Fibroblast of lung (primary cell): ENCODE data around the gene THY1. TPM values are rescaled to one million over a fixed set of nuclear protein-coding genes. Genes with fewer than 3 reads are reported as not detected.
A peak's percentile ranks its signal among the peaks of the same experiment; 100 is the strongest.

Source experiments
- DNase-seq, 2 donors: peaks; one replicate each; pipeline versions ENCODE4 v3.0.0 to v3.0.0-alpha.2; 2010; ENCODE audit warnings: low read depth in 2 of 2
- H2AFZ ChIP-seq: 2 replicates; pipeline ENCODE4 v1.5.1; 2012; ENCODE audit warnings: low read length, control low read depth, inconsistent platforms
- H3K27ac ChIP-seq: 2 replicates; pipeline ENCODE4 v1.5.1; 2011; ENCODE audit warnings: low read length, control low read depth; ENCODE audit not compliant: insufficient read depth
- H3K27me3 ChIP-seq: 2 replicates; pipeline ENCODE4 v1.5.1; 2011; ENCODE audit warnings: mild to moderate bottlenecking, low read length; ENCODE audit not compliant: control insufficient read depth, insufficient read depth
- H3K36me3 ChIP-seq: 2 replicates; pipeline ENCODE4 v1.5.1; 2011; ENCODE audit warnings: low read length; ENCODE audit not compliant: control insufficient read depth, insufficient read depth
- H3K4me1 ChIP-seq: 2 replicates; pipeline ENCODE4 v1.5.1; 2011; ENCODE audit warnings: low read length; ENCODE audit not compliant: control insufficient read depth, insufficient read depth; ENCODE audit errors: extremely low read depth
- H3K4me2 ChIP-seq: 2 replicates; pipeline ENCODE4 v1.5.1; 2011; ENCODE audit warnings: low read length, control low read depth; ENCODE audit not compliant: insufficient read depth; ENCODE audit errors: extremely low read depth
- H3K4me3 ChIP-seq, 4 experiments: fragments of 200-600 bp in 1 of 4; sonication (generic) in 1 of 4; replicated peaks in 1 of 4; 2 replicates each; pipeline ENCODE4 v1.5.1; 2011 to 2016; ENCODE audit warnings: low read length in 4 of 4, low read depth in 3 of 4, mild to moderate bottlenecking in 3 of 4, control low read depth in 2 of 4, inconsistent platforms in 1 of 4, mixed read lengths in 1 of 4; ENCODE audit not compliant: insufficient read depth in 1 of 4; ENCODE audit errors: control extremely low read depth in 1 of 4
- H3K79me2 ChIP-seq: 2 replicates; pipeline ENCODE4 v1.5.1; 2012; ENCODE audit warnings: mild to moderate bottlenecking, low read length, inconsistent platforms; ENCODE audit not compliant: control insufficient read depth, insufficient read depth
- H3K9ac ChIP-seq: 2 replicates; pipeline ENCODE4 v1.5.1; 2011; ENCODE audit warnings: mild to moderate bottlenecking, low read length, control low read depth; ENCODE audit not compliant: insufficient read depth
- H3K9me3 ChIP-seq: 2 replicates; pipeline ENCODE4 v1.5.1; 2012; ENCODE audit warnings: low read depth, low read length; ENCODE audit not compliant: control insufficient read depth, insufficient read depth
- H4K20me1 ChIP-seq: 2 replicates; pipeline ENCODE4 v1.5.1; 2011; ENCODE audit warnings: low read length; ENCODE audit not compliant: control insufficient read depth, insufficient read depth; ENCODE audit errors: extremely low read depth
- CTCF ChIP-seq, 2 donors: IDR thresholded peaks in 1 of 2; conservative IDR thresholded peaks in 1 of 2; 1 replicate in 1 of 2; 2 replicates in 1 of 2; pipeline ENCODE4 v1.5.1; 2011 to 2012; ENCODE audit warnings: low read length in 2 of 2, control low read depth in 1 of 2, inconsistent platforms in 1 of 2, low read depth in 1 of 2, mild to moderate bottlenecking in 1 of 2
- EZH2 ChIP-seq: IDR thresholded peaks from 2 replicates; pipeline ENCODE4 v1.5.1; 2012; ENCODE audit warnings: low read length, control low read depth, mild to moderate bottlenecking; ENCODE audit errors: missing control alignments
- polyA plus RNA-seq, 2 donors: library from polyadenylated mRNA; depleted of rRNA in 1 of 2; stranded (reverse) in 1 of 2; unstranded in 1 of 2; fragments of >200 nt; gene quantifications; 2 replicates each; pipeline ENCODE4 v1.2.1, GENCODE V29; 2011 to 2012; ENCODE audit warnings: missing spikeins in 1 of 2
- total RNA-seq: library from RNA; depleted of rRNA; stranded (reverse); fragments of >200 nt; gene quantifications from 2 replicates; pipeline ENCODE4 v1.2.1, GENCODE V29; 2014

The THY1 gene
- total and polyA plus RNA-seq, 2 donors (not counting 1 experiment from before 2014, with no cell fraction given) = 292 to 824 TPM

- Histone ChIP-seq H3K9me3 (peaks cover 2% of the 10 kb centered on the region), H3K9ac (no peak overlapping the region), H4K20me1 (no peaks in the 10 kb centered on the region), H2AFZ (no peak overlapping the region), H3K36me3 (no peaks in the 10 kb centered on the region), H3K4me1 (no peaks in the 10 kb centered on the region), H3K79me2 (no peaks in the 10 kb centered on the region), H3K4me2 (no peak overlapping the region), H3K27me3 (peaks cover 6% of the 10 kb centered on the region), H3K27ac (no peak overlapping the region), H3K4me3 (no peak overlapping the region)
- peak in 1 of 2 donors; percentile 44 for DNase-seq
- TF ChIP-seq EZH2 = no peak
- TF ChIP-seq CTCF (conservative IDR thresholded peaks at IDR 0.05 in 1 of 2, IDR thresholded peaks at IDR 0.05 in 1 of 2; ENCODE audit: low read depth in 1 of 2, low read length in 2 of 2) = no peak
Measured at GRCh38 chr11:119404872-119405271, 18.1 kb downstream of the THY1 start.

- peaks cover 2% of the 10 kb centered on the region for H3K9me3 ChIP-seq
- H3K4me1 ChIP-seq = no peaks in the 10 kb centered on the region
- DNase-seq = peak in 1 of 2 donors; percentile 23
- H3K27me3 ChIP-seq = peaks cover 6% of the 10 kb centered on the region
- no peak overlapping the region for H3K27ac ChIP-seq
- H3K9ac ChIP-seq = no peak overlapping the region
- H2AFZ ChIP-seq = no peak overlapping the region
- no peaks in the 10 kb centered on the region for H4K20me1 ChIP-seq
- no peaks in the 10 kb centered on the region for H3K36me3 ChIP-seq
- H3K4me2 ChIP-seq = no peak overlapping the region
- TF ChIP-seq EZH2 (no peak), CTCF (conservative IDR thresholded peaks at IDR 0.05 in 1 of 2, IDR thresholded peaks at IDR 0.05 in 1 of 2; ENCODE audit: low read depth in 1 of 2, low read length in 2 of 2) (no peak)
- H3K4me3 ChIP-seq = no peak overlapping the region
- no peaks in the 10 kb centered on the region for H3K79me2 ChIP-seq
Measured at GRCh38 chr11:119403021-119403420, 20.0 kb downstream of the THY1 start.

- Histone ChIP-seq H3K27me3 (peaks cover 6% of the 10 kb centered on the region), H3K4me1 (no peaks in the 10 kb centered on the region), H2AFZ (no peak overlapping the region), H3K27ac (no peak overlapping the region), H3K4me2 (no peak overlapping the region), H4K20me1 (no peaks in the 10 kb centered on the region), H3K4me3 (no peak overlapping the region), H3K36me3 (no peaks in the 10 kb centered on the region), H3K9ac (no peak overlapping the region), H3K79me2 (no peaks in the 10 kb centered on the region), H3K9me3 (peaks cover 2% of the 10 kb centered on the region)
- DNase-seq = no peak
- TF ChIP-seq EZH2 = no peak
- TF ChIP-seq CTCF (conservative IDR thresholded peaks at IDR 0.05 in 1 of 2, IDR thresholded peaks at IDR 0.05 in 1 of 2; ENCODE audit: low read depth in 1 of 2, low read length in 2 of 2) = no peak
Measured at GRCh38 chr11:119402470-119402869, 20.5 kb downstream of the THY1 start.
